Measurements from ENCODE around the gene F13A1.

Gene F13A1

GRCh38 chr6:6319952-6320811, at the start of gene F13A1:
Gene F13A1, minus strand, starts transcription at chr6:6320662. Its CDS starts 1,998 bp downstream, at chr6:6318664.
- no peak for DNase-seq (ENCODE audit: low read depth in 2 of 2)

- no peak for DNase-seq (ENCODE audit: low read depth in 2 of 2)
These were observed 48.2 kb upstream of the F13A1 start for GRCh38 chr6:6368684-6369052.

- no peak for DNase-seq (ENCODE audit: low read depth in 2 of 2)
These were observed 47.7 kb upstream of the F13A1 start for GRCh38 chr6:6368040-6368683.

GRCh38 chr6:6366803-6367202, 46.3 kb upstream of the F13A1 start:
- no peak for DNase-seq (ENCODE audit: low read depth in 2 of 2)

- DNase-seq (ENCODE audit: low read depth in 2 of 2): no peak
These were observed 44.8 kb upstream of the F13A1 start for GRCh38 chr6:6365242-6365641.

- DNase-seq (ENCODE audit: low read depth in 2 of 2): no peak
These were observed 41.8 kb upstream of the F13A1 start for GRCh38 chr6:6362056-6362840.

- DNase-seq (ENCODE audit: low read depth in 2 of 2): no peak
These were observed 37.1 kb upstream of the F13A1 start for GRCh38 chr6:6357530-6357929.

- no peak for DNase-seq (ENCODE audit: low read depth in 2 of 2)
These were observed 36.6 kb upstream of the F13A1 start for GRCh38 chr6:6357032-6357431.

GRCh38 chr6:6352772-6353171, 32.3 kb upstream of the F13A1 start:
- DNase-seq (ENCODE audit: low read depth in 2 of 2): no peak

- DNase-seq (ENCODE audit: low read depth in 2 of 2): no peak
These were observed 31.1 kb upstream of the F13A1 start for GRCh38 chr6:6351511-6352025.

- no peak for DNase-seq (ENCODE audit: low read depth in 2 of 2)
These were observed 30.2 kb upstream of the F13A1 start for GRCh38 chr6:6350696-6351095.

- DNase-seq (ENCODE audit: low read depth in 2 of 2): no peak
These were observed 27.8 kb upstream of the F13A1 start for GRCh38 chr6:6348256-6348655.

GRCh38 chr6:6346427-6347023, 26.1 kb upstream of the F13A1 start:
- DNase-seq (ENCODE audit: low read depth in 2 of 2): no peak

GRCh38 chr6:6333501-6333900, 13.0 kb upstream of the F13A1 start:
- DNase-seq (ENCODE audit: low read depth in 2 of 2): no peak

GRCh38 chr6:6332811-6333244, 12.4 kb upstream of the F13A1 start:
- no peak for DNase-seq (ENCODE audit: low read depth in 2 of 2)

GRCh38 chr6:6331946-6332601, 11.6 kb upstream of the F13A1 start:
- no peak for DNase-seq (ENCODE audit: low read depth in 2 of 2)

- DNase-seq (ENCODE audit: low read depth in 2 of 2): no peak
These were observed 10.9 kb upstream of the F13A1 start for GRCh38 chr6:6331393-6331792.

GRCh38 chr6:6330407-6330806, 9.9 kb upstream of the F13A1 start:
- no peak for DNase-seq (ENCODE audit: low read depth in 2 of 2)

- no peak for DNase-seq (ENCODE audit: low read depth in 2 of 2)
These were observed 8.0 kb upstream of the F13A1 start for GRCh38 chr6:6328451-6328850.

- no peak for DNase-seq (ENCODE audit: low read depth in 2 of 2)
These were observed 2.9 kb upstream of the F13A1 start for GRCh38 chr6:6323352-6323751.

GRCh38 chr6:6320901-6321300, 439 bp upstream of the F13A1 start:
- no peak for DNase-seq (ENCODE audit: low read depth in 2 of 2)
